Measurements from ENCODE around the gene ITLN1. TPM values are rescaled to one million over a fixed set of nuclear protein-coding genes. Genes with fewer than 3 reads are reported as not detected.

Gene ITLN1
- total RNA-seq, 4 donors from 2014 or later, result 0.90 to 1.2 TPM; not detected in 2

DNA sequence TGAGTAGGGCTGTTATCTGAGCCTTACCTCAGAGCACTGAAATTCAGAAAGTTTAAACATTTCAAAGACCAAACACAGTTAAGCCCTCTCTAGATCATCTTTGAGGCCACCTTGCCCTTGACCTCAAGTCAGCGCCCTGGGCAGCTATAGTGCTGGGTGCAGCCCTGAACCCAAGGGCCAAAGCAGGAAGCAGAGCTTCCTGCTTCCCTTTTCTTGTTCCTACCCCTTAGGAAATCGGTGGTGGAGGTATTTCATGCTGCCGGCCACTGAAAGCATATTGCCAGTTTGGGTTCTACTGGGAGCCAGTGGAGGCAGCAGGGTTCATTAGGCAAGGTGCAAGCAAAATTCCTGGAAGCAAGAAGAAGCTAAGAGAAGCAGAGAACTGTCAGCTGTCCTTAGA lies 48.4 kb downstream of the ITLN1 start:
- H3K9me3 ChIP-seq, result no peaks in the 10 kb centered on the region
- no peak overlapping the region for H3K27ac ChIP-seq
- no peaks in the 10 kb centered on the region for H3K4me1 ChIP-seq
- DNase-seq, result no peak
- H3K27me3 ChIP-seq, result no peaks in the 10 kb centered on the region
- intact Hi-C loops (cut with DNase I; ENCODE audit: low total_unique reads), result no loop called here
- H3K4me3 ChIP-seq, result no peak overlapping the region
- no peaks in the 10 kb centered on the region for H3K36me3 ChIP-seq
- no peak for TF ChIP-seq POLR2A (IDR thresholded peaks at IDR 0.05)
- TF ChIP-seq, protein P1, sequence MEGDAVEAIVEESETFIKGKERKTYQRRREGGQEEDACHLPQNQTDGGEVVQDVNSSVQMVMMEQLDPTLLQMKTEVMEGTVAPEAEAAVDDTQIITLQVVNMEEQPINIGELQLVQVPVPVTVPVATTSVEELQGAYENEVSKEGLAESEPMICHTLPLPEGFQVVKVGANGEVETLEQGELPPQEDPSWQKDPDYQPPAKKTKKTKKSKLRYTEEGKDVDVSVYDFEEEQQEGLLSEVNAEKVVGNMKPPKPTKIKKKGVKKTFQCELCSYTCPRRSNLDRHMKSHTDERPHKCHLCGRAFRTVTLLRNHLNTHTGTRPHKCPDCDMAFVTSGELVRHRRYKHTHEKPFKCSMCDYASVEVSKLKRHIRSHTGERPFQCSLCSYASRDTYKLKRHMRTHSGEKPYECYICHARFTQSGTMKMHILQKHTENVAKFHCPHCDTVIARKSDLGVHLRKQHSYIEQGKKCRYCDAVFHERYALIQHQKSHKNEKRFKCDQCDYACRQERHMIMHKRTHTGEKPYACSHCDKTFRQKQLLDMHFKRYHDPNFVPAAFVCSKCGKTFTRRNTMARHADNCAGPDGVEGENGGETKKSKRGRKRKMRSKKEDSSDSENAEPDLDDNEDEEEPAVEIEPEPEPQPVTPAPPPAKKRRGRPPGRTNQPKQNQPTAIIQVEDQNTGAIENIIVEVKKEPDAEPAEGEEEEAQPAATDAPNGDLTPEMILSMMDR (IDR thresholded peaks at IDR 0.05), result no peak

GRCh38 chr1:160835751-160836150 lies 49.2 kb downstream of the ITLN1 start:
- no peak overlapping the region for H3K27ac ChIP-seq
- TF ChIP-seq, protein P1 (IDR thresholded peaks at IDR 0.05), result no peak
- no peak for TF ChIP-seq POLR2A (IDR thresholded peaks at IDR 0.05)
- no peaks in the 10 kb centered on the region for H3K9me3 ChIP-seq
- intact Hi-C loops (cut with DNase I; ENCODE audit: low total_unique reads), result no loop called here
- H3K27me3 ChIP-seq, result no peaks in the 10 kb centered on the region
- no peak overlapping the region for H3K4me3 ChIP-seq
- no peak for DNase-seq
- no peaks in the 10 kb centered on the region for H3K4me1 ChIP-seq
- no peaks in the 10 kb centered on the region for H3K36me3 ChIP-seq

DNA sequence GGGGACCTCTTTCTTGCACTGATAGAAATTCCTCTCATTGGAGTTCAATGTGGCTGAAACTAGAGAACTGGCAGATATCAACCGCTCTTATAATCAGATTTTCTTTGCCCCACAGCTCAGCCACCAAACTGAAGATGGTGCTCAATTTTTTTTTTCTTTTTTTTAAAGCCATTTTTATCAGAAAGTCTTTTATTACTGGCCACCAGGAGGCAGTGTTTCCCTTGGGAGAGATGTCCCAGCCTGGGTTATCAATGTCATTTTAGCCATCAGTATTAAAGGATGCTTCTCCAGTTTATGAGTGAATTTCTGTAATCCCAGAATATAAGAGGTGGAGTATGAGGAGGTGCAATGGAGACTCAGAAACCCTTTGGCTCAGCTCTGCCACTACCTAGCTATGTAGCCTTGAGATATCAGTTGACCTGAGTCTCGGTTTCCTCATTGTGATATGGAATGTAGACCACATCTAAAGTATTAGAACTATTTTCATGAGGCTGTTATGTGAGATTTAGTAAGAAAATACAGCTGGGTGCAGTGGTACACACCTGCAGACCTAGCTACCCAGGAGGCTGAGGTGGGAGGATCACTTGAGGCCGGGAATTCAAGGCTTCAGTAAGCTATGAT lies 49.9 kb downstream of the ITLN1 start:
- H3K4me3 ChIP-seq, result no peak overlapping the region
- no peaks in the 10 kb centered on the region for H3K27me3 ChIP-seq
- no peaks in the 10 kb centered on the region for H3K9me3 ChIP-seq
- no peak for TF ChIP-seq POLR2A (IDR thresholded peaks at IDR 0.05)
- TF ChIP-seq, protein P1 (IDR thresholded peaks at IDR 0.05), result peak in 1 of 4 experiments; percentile 17
- intact Hi-C loops (cut with DNase I; ENCODE audit: low total_unique reads), result no loop called here
- DNase-seq, result no peak
- H3K36me3 ChIP-seq, result no peaks in the 10 kb centered on the region
- no peak overlapping the region for H3K27ac ChIP-seq
- H3K4me1 ChIP-seq, result no peaks in the 10 kb centered on the region

- Histone ChIP-seq H3K4me3 (no peak overlapping the region), H3K36me3 (no peaks in the 10 kb centered on the region), H3K27ac (no peak overlapping the region), H3K4me1 (no peaks in the 10 kb centered on the region), H3K27me3 (no peaks in the 10 kb centered on the region), H3K9me3 (no peaks in the 10 kb centered on the region)
- no peak for TF ChIP-seq POLR2A (IDR thresholded peaks at IDR 0.05)
- TF ChIP-seq, protein P1 (IDR thresholded peaks at IDR 0.05), result no peak
- intact Hi-C loops (cut with DNase I; ENCODE audit: low total_unique reads), result no loop called here
- no peak for DNase-seq
Observed at GRCh38 chr1:160830321-160831153, 54.4 kb downstream of the ITLN1 start.

GRCh38 chr1:160829766-160830165 lies 55.2 kb downstream of the ITLN1 start:
- no peak for DNase-seq
- no peak overlapping the region for H3K27ac ChIP-seq
- intact Hi-C loops (cut with DNase I; ENCODE audit: low total_unique reads), result no loop called here
- H3K4me3 ChIP-seq, result no peak overlapping the region
- no peaks in the 10 kb centered on the region for H3K27me3 ChIP-seq
- H3K9me3 ChIP-seq, result no peaks in the 10 kb centered on the region
- no peak for TF ChIP-seq POLR2A (IDR thresholded peaks at IDR 0.05)
- TF ChIP-seq, protein P1 (IDR thresholded peaks at IDR 0.05), result no peak
- H3K36me3 ChIP-seq, result no peaks in the 10 kb centered on the region
- no peaks in the 10 kb centered on the region for H3K4me1 ChIP-seq

Data from uterus (tissue), 4 donors.